ENCODE data around the gene FRZB.
"Not testable (repeated sequence)": the region's sequence is repeated elsewhere in the genome, so short reads cannot be mapped to it uniquely, and the experiment has no call there.

Gene FRZB

DNA sequence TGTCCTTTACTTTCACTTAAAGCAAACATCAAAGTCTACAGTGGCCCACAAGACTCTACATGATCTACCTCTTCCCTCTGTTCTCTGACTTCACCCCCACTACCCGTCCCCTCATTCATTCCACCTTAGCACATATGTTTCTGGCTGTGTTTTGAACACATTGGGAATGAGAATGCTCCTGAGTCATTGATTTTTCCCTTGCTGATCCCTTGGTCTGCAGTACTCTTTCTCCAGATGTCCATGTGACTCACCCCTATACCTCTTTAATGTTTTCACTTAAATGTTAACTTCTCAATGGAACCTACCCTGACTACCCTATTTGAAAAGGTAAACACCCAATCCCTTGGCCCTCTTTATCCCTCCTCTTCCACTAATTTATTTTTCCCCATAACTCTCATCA is 30.7 kb upstream of the FRZB start:
- TF ChIP-seq, protein P1, sequence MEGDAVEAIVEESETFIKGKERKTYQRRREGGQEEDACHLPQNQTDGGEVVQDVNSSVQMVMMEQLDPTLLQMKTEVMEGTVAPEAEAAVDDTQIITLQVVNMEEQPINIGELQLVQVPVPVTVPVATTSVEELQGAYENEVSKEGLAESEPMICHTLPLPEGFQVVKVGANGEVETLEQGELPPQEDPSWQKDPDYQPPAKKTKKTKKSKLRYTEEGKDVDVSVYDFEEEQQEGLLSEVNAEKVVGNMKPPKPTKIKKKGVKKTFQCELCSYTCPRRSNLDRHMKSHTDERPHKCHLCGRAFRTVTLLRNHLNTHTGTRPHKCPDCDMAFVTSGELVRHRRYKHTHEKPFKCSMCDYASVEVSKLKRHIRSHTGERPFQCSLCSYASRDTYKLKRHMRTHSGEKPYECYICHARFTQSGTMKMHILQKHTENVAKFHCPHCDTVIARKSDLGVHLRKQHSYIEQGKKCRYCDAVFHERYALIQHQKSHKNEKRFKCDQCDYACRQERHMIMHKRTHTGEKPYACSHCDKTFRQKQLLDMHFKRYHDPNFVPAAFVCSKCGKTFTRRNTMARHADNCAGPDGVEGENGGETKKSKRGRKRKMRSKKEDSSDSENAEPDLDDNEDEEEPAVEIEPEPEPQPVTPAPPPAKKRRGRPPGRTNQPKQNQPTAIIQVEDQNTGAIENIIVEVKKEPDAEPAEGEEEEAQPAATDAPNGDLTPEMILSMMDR (conservative IDR thresholded peaks at IDR 0.05): no peak
- TF ChIP-seq ZFX (IDR thresholded peaks at IDR 0.05): no peak
- no peak overlapping the region for H3K27ac ChIP-seq

DNA sequence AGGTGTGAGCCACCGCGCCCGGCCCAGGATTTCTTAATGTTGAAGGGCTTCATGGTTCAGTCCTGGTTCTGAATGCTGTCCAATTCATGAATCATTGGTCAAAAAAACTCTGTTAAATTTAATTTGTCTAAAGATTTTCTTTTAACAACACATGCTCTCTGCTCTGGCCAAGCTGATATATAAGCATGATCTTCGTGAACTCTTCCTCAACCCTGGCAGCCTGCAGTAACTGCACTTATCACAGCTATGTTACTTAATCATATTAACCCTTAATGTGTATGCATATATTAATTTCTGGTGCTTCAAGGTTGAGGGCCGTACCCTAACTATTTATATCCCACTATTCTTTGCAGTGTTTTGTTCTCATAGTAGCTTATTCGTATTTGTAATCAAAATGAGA is 29.4 kb upstream of the FRZB start:
- H3K27ac ChIP-seq: no peak overlapping the region
- TF ChIP-seq, protein P1 (conservative IDR thresholded peaks at IDR 0.05): no peak
- no peak for TF ChIP-seq ZFX (IDR thresholded peaks at IDR 0.05)

DNA sequence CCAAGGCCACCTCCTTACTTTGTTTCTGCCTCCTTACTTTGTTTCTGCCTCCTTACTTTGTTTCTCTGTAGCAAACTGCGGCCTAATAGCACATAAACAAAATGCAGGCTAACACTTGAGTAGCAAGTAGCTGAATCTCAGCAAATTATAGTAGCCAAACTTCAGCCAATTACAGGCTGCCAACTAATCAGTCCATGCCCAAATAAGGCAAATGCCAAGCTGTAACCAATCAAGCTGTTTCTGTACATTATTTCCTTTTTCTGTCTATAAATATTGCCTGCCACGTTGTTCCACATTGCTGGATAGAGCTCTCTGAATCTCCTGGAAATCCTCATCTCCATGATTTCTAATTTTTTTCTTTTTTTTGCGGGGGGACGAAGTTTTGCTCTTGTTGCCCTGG is 28.7 kb upstream of the FRZB start:
- TF ChIP-seq ZFX (IDR thresholded peaks at IDR 0.05): no peak
- TF ChIP-seq, protein P1 (conservative IDR thresholded peaks at IDR 0.05): no peak
- H3K27ac ChIP-seq: no peak overlapping the region

DNA sequence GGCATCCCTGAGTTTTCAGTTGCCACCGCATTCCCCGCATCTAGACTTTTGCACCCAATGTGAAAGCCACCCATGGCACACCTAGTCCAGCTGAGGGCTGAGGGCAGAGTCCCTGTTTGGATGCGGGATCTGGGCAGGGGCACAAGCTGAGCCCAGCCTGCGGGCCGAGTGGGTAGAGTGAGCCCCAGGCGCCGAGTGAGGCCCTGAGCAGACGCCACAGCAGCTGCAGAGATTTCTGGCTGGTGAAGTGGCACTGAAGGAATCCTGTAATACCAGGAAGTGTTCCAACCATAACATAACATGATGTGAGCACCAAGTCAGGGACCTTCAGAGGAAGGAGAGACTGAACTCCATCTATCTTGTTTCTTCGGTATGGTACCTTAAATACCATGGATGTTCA is 27.7 kb upstream of the FRZB start:
- TF ChIP-seq, protein P1 (conservative IDR thresholded peaks at IDR 0.05): no peak
- TF ChIP-seq ZFX (IDR thresholded peaks at IDR 0.05): no peak
- H3K27ac ChIP-seq: no peak overlapping the region

DNA sequence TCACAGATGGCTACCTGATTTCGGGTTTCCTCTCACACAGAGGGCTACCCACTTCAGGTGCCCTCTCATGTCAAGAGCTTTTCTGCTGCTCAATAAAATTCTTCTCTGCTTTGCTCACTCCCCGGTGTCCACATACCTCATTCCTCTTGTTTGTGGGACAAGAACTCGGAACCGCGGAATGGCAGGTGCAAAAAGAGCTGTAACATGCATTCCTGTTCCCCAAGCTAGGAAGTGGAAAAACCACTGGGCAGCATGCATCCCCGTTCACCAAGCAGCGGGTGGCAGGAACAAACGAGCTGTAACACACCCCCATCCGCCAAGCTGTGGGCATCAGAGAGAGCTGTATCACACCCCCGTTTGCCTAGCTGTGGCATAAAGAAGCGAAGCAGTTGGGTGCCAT is 27.2 kb upstream of the FRZB start:
- H3K27ac ChIP-seq: no peak overlapping the region
- TF ChIP-seq, protein P1 (conservative IDR thresholded peaks at IDR 0.05): no peak
- TF ChIP-seq ZFX (IDR thresholded peaks at IDR 0.05): no peak

DNA sequence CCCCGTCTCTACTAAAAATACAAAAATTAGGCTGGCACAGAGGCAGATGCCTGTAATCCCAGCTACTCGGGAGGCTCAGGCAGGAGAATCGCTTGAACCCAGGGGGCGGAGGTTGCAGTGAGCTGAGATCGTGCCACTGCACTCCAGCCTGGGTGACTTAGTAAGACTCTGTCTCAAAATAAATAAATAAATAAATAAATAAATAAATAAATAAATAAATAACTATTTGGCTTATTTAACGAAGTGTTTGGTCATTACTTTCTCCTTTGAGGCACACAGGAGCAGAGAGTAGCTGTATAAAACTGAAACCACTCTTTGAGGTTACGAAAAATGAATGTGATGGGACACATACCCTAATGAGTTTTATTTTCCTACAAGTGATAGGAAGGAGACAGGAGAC is 26.6 kb upstream of the FRZB start:
- H3K27ac ChIP-seq: not testable (repeated sequence)

DNA sequence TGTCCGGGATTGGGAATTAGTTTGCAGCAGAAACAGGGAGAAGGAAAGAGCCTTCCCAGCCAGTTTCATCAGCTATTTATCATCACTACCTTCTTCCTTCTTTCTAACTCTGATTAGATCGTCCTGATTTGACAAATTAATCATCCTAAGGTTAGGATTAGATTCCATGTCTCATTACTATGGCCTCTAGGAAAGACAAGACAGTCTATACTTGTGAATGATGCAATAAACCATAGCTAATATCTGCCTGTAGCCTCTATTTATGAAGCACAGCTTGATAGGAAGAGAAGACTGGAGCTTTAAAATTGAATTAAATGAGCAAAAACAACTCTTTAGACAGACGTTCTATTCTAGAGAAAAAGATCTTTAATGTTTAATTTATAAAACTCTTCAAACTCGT is 25.2 kb upstream of the FRZB start:
- no peak for TF ChIP-seq ZFX (IDR thresholded peaks at IDR 0.05)
- no peak overlapping the region for H3K27ac ChIP-seq

DNA sequence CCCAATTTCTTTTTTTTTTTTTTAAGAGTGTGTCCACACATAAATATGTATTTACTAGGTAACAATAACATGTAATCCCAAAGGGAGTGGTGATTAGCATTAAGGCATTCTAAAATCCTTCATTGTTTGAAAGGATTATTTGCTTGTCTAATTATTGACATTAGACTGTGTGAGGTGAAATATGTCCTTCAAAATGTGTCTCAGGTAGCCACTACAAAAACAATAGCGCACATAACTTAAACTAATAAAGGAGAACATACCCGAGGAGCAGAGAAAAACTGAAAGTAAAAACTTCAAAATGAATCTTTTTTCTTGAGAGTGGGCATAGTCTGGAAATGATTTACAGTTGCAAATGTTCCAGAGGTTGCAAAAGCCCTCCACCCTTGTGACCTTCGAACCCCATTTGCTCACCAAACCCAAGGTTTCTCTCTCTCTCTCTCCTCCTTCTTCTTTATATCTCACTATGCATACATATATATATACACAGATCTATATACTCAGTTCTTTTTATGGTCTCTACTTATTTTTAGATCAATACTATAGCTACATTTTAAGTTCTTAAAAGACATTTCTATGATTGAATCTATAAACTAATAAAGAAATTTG is 24.4 kb upstream of the FRZB start:
- TF ChIP-seq, protein P1 (conservative IDR thresholded peaks at IDR 0.05): no peak
- no peak for TF ChIP-seq ZFX (IDR thresholded peaks at IDR 0.05)
- H3K27ac ChIP-seq: no peak overlapping the region

All from C4-2B (cell line).